Endothelial cell of hepatic sinusoid (primary cell): Measurements from ENCODE around the gene PDE4D.

Experiments used
- in situ Hi-C: cut with HindIII; loops from 2 replicates; pipeline ENCODE4 v1.10.0; 2017; ENCODE audit warnings: low sequenced_read_pairs

PDE4D gene

DNA sequence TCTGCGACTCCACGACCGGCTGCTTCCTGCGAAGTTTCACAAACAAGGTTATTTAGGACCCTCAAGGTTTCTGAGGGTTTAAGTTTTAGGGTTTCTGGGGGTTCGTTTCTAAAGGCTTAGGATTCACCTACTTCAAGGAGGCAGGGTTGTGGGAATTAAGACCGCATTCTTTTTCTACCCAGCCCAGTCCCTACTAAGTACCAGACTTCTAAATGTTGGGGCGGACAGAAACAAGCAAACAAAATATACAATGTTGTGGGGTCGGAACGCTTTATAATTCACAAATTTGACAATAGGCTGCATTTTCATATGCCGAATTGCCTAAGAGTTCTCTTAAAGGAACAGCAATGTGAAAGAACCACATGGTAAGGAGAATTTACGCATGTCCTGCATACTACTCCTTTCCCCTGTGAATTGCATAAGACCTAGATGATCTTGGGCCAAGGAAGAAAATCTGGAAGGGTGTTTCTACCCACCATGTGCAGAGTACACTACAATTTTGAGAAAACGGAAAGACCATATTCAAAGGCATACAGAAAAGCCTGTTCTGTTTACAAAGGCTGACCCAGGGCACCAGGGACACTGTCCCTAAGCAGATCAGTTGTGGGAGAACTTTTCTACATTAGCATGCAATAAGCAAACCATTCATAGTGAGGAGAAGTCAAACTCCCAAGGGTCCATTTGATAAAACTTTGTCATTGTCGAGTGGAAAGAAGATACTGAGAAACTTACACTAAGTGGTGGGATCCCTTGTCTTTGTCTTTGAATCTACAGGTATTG lies 853.3 kb downstream of the PDE4D start:
- in situ Hi-C loops: no loop called here

DNA sequence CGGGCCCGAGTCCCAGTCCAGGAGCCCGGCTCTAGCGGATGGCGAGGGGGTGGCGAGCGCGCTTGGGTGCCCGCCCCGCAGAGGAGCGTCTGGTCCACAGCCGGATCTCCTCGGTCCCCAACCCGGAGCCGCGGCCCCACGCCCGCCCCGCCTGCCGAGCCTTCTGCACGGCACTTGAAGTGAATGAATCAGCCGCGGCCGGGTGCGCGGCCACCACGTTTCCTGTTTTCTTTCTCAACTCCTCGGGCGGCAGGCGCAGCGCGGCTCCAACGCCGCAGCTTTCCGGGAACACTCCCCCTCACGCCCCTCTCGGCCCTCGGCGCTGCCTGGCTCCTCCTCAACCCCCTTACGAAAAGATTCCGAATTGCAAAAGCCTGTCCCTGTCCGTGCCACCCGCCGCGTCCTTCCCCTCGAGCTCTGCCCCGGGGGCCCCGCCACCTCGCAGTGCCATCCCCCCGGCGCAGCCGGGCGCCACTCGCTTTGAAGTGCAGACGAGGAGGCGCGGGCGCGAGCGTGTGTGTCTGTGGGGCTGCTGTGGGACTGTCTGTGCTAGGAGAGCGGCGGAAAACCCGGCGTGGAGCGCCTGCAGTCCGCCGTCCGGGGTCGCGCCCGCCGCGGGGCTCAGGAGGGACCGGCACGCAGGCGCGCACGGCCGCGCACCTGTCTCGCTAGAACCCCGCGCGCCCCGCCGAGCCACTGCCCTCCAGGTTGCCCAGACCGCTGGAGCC lies 854.1 kb downstream of the PDE4D start:
- in situ Hi-C loops: no loop called here

DNA sequence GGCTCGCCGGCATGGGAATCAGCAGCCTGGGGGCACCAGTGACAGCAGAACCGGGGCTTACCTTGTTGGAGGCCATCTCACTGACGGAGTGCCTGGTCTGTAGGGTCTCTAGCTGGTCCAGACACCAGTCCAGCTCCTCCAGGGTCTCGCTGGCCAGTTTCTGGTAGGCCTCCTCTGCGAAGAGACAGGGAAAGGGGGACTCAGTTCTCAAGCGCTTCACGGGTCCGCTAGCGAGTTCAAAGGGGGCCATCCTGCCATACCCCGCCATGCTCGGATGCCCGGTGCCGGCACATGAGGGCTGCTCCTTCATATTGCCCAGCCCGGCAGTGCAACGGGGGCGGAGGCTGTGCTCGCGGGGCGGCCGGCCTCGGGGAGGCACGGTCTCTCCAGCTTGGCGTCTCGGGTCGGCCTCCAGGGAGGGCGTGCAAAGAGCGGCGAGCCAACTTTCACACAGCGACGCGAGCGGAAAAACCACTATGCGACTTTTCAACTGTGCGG lies 854.7 kb downstream of the PDE4D start:
- in situ Hi-C loops: no loop called here

DNA sequence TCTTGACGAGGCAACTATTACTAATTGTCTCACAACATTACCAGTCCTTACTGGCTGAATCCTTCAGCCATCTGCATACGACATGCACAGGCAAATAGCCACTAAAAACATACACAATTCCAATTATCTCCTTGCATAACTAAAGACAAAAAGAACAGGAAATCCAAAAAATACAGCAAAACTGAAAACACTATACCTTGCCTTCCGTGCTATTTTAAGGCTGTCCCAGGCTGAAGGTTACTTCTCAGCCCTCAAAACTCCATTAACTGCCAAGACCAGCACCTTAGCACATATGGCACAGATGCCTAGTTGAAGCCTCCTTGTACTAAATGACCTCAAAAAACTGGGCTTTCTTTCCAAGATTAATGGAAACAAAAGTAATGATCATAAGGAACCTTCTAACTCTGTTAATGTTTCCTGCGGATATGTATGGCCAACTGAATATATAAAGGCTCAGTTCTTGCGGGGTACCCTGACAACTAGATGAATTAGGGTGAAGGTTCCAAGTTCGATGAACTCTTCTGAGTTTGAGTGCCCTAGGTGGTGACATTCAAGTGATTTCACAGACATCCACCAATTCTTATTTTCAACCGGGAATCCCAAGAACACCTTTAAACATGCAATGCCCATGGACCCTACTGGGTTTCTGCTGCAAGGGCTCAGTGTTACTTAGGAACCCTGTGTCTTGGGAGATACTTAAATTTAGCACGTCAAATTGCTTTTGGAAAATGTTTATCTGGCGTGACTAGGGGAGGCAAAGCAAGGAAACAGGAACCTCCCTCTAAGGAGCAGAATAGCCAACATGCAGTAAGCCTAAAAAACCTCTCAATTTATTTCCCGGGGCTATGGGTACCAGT lies 855.4 kb downstream of the PDE4D start:
- in situ Hi-C loops: no loop called here

DNA sequence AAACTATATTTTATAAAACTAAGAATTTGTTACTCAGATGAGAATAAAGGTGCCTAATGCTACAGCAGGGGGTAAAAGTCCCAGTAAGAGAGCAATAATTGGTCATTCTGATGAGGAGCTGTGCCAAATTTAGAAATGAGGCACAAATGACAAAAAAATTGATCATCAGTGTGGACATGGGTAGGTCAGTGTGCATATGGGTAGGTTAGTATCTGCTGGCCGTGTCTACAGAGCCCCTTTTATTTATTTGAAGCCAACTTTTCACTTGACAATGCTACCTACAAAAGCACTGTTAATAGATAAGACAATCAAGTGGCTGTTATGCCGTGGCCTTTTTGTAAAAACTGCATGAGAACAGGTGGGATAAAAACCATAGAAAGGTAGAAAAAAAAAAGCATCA lies 856.1 kb downstream of the PDE4D start:
- in situ Hi-C loops: no loop called here

DNA sequence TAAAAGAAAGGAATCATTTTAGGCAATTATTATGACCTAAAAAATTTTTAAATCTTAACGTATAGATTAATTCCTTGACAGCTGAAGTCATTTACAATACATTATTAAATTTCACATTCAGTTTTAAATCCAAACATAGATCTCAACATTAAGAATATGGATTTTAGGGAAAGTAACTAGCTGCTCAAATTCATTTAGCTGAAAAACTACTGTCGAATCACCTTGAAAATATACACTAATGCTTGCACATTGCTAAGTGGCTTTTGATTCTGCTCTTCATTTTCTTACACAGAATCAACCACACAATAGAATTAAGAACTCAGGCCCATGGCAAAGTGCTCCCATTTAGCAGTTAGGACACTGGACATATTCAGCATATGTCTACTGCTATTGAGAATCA lies 856.5 kb downstream of the PDE4D start:
- in situ Hi-C loops: no loop called here

DNA sequence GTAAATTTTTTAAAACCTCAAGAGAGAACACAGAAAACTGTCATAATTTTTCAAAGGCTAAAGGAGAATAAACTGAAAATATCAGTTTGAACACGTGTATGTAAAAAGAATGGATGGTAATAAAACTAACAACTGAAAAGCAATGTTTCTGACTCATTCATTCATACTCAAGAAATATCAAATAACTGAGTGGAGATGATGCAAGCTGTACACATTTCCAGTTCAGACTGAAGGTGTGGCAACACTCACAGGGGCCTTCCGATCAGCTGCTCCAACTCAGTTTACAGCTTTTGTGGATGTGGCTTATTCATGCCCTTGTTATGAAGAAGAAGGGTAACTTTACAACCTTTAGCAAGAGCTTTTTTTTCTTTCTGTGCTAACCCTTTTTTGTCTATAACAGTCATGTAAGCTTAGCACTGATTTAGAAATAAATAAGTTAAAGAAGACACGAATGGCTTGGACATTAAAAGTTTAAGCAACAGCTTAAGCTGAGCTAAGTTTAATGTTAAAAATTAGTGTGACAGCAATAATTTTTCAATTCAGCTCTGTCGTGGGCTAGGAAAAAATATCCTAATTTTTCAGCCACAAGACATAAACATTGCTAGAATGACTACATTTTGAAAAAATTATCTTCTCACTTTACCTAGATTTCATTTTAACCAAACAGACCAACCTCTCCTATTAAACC lies 857.1 kb downstream of the PDE4D start:
- in situ Hi-C loops: no loop called here

DNA sequence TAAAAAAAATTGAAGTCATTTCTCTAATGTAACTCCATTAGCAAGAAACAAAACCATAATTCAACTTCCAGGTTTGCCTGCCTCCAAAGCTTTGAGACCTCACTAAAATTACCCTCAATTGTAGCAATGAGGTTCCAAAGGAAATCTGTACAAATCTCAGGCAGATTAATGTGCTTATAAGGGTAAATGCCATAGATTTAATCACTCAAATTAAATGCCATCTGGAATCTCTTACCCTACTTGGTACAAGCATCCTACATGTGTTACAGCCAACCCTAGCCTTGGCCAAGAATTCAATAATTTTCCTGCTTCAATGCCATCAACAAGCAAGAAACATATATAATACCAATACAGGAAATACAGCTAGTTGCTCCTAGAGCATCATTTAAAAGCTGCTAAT lies 857.8 kb downstream of the PDE4D start:
- in situ Hi-C loops: no loop called here

DNA sequence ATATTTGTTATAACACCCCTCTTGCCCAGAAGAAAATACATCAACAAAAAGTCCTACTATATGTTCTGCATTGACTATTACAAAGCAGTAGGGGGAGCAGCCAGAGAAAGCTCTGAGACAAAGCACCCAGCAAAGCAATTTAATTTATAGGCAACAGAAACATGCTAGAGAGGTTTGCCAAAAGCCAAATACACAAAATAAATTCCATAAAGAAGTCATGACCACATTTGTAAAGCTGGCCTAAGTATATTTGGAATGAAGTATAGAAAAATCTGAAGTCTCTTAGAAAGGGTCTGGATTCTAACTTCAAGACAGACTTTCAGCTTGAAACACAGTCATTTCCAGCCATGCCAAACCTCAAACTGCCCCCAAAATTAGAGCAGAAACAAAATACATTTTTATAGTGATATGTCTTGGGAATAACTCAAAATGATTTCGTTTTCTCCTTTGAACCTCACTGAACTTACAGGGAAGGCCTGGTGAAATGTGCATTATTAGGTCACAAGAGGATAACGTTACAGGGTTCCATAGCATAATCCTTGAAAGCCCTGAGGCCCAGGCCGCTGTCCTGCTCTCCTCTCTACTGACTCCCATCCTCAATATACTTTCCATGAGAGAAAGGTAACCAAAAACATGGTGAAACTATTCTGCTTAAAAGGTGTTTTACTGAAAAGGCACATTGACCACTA lies 858.9 kb downstream of the PDE4D start:
- in situ Hi-C loops: no loop called here

DNA sequence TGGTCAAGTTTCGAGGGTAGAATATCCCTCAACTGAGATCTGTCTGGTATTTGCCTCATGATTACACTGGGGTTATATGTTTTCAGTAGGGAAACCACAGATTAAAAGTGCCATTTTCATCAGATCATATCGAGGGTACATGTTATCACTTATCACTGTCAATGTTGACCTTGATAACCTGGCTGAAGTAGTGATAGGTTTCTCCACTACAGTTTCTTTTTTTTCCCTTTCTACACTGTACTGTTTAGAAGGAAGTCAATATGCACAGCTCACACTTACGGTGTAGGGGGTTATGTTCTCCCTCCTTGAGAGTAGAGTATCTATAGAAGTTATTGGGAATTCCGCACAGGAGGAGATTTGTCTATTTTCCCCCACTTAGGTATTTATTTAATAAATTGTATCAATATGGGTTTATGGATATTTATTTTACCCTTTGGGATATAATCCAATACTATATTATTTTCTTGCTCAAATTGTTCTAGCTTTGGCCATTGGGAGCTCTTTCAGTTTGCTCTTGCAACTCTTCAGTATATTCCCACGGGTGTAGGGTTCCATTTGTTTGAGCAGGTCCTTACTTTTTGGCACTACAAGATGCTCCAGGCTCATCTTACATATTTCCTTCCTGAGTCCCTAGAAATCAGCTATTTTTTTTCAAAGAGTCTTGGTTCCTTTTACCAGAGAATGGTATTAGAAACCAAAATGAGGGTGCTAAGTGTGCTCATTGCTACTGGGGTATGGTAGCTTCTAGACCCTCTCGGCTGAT lies 866.2 kb downstream of the PDE4D start:
- in situ Hi-C loops: no loop called here

DNA sequence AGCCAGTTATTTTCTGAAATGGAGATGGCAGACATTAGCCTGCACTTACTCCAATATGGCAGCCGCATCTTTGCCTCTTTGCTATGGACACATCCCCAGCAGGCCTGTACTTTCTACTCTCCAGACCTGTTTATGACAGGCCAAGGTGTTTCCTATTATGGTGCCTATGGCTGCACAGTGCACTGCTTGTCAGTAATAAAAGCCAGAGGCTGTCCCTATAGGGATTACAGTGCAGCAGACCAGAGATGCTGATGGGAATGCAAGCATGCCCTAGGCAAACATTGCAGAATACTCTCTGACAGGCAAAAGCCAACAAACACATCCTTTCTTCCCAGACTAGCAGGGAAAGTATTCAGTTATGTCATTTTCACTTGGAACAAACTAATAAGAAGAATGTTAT lies 867.8 kb downstream of the PDE4D start:
- in situ Hi-C loops: no loop called here

DNA sequence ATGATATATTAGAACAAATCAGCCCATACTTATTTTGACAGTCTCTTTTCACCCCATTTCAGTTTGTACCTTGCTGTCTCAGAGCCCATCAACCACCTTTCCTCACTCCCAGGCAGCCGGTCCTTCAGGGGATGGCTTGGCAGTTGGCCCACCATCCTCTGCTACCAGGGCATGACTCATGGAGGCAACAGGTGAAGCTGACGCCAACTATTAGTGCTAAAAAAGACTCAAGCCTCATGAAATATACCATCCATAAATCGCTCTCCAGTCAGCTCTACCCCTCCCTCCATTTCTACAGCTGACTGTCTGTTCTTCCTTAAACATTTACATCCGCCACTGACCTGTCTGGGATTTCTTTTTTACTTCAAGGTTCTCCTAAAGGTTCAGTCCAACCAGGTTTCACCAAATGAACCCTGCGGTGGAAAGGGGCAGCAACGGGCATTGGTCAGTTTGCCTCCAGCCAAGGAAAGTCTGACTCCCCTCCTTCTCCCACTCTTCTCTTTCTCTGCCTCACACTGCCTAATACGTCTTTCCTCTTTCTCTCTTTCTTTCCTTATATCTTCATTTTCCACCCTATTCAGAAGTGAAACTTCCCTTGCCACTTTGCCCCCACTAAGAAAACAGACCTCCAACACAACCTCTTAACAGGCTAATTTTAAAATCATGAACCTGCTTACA lies 871.5 kb downstream of the PDE4D start:
- in situ Hi-C loops: no loop called here

DNA sequence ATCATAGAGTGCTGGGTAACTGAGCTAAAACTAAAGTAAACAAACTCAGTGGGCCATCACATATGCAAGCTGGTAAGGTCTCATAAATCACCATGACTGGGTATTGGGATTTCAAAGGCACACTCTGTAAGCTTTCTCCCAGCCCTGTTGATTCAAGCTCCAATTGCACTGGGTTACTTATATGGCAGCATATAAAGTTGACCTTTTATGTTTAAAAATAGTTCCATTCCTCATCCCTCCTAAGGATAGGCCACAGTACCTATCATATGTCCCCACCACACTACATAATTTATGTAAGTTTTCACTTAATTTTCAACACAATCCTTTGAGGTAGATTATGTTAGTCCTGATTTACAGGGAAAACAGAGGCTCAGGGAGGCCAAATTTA lies 872.2 kb downstream of the PDE4D start:
- in situ Hi-C loops: no loop called here

DNA sequence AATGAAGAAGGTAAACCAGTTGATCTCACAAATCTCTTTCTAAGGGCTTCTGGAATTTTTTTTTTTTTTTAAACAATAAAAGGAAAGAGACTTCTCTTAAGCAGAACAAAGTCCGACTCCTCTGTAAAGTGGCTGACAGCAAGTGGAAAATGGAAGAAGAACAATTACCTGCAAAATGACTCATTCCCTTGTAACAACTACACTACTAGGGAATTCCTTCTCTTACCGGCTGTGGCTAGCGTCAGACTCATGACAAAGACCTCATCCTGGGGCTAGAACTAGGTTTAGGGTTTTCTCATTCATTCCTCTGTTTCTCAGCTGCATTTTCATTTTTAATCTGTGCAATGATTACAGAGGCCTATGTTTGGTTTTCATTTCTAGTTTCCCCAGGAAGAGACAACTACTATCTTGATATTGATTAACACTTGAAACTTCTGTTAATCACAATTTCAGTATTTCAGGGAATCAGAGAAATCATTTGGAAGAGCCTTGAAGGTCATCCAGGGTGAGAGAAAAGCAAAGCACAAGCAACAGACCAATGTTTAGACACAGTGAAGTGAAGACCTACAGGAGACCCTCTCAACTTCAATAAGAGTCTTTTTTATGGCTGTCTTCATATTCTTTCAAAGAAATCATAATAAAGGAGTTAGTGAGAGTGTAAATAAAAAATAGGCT lies 872.8 kb downstream of the PDE4D start:
- in situ Hi-C loops: no loop called here

DNA sequence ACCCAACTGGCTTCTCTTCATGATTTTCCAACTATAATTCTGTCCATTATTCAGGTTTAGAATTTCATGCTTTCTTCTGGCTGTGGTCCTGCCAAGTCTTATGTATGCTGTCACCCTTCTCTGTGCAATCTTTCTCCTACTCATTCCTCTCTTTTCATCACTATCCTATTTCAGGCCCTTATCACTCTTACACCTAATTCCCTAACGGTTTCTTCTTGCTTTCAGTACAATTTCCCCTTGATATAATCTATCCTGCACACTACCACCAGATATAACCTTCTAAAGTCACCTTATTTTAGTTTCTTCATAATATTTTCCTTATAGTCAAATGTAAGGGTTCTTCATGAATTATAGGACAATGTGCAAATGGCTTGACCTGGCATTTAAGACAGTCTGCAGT lies 874.4 kb downstream of the PDE4D start:
- in situ Hi-C loops: no loop called here

DNA sequence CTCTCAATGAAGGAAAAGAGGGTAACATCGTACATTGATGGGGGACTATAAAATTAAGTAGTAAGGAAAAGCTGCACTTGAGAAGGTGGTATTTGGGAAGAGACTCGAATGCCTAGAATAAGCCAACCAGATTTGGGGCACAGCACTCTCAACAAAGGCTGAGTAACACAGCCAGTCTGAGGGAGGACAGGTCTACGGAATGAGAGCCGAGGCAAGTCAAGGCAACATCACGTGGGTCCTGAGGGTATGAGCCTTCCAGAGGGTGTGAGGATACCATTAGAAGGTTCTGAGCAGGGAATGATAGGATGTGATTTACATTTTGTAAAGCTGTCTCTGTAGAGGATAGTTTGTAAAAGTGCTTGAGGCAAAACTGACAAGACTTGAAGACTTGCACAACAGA lies 876.6 kb downstream of the PDE4D start:
- in situ Hi-C loops: no loop called here

DNA sequence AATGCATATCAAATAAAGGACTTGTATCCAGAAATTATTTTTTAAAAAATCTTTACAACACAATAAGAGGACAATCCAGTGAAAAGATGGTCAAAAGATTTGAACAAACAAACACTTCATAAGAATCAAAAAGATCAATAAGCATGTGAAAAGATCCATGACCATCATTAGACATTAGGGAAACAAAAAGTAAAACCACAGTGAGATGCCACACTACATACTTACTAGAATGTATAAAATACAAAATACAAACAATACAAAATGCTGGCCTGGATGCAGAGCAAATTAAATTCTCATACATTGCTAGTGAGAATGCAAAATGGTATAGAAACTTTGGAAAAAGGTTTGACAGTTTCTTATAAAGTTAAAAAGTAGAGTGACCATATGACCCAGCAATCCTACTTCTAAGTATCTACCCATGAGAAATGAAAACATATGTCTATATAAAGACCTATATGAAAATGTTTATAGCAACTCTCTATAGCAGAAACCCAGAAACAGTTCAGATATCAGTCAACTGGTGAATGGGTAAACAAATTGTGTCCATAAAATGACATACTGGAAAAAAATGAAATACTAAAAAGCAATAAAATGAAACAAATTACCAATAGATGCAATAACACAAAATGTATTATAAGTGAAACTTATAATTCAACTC lies 884.6 kb downstream of the PDE4D start:
- in situ Hi-C loops: no loop called here

DNA sequence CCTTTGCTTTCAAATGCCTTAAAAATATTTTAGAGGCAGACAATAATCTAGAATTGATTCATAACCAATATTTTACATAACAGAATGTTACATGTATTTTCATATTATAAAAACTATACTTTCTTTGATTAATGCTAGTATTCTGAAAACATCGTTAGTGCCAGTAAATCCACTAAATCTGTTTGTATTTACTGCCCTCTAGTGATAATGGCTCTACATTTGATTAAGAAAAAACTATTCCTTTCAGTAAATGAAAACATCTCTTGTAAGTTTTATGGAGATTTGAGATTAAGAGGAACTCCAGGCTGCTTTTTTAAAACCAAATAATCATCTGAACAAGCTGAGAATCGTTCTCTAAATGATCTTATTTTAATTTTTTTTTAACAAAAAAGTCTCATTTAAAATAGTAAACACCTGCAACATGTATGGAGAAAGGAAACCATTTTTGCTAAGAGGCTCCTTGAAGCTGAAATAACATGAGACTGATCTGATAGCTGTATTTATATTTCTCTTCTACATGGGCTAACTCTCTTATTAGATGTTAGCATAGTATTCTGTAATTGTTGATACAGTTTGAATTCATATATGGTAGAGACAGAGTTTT lies 886.0 kb downstream of the PDE4D start:
- in situ Hi-C loops: no loop called here
